ENCODE results near the gene PNKD.

Gene PNKD

GRCh38 chr2:218269900-218270720 is at the start of gene PNKD, which contains the start of gene AAMP:
Gene PNKD (plus strand): TSS chr2:218270519. CDS start chr2:218270536, 17 bp downstream.
Gene AAMP (minus strand): TSS chr2:218270137. CDS start chr2:218270086, 51 bp downstream.
- peak; percentile 100 for DNase-seq (ENCODE audit: low read depth)

- DNase-seq (ENCODE audit: low read depth): no peak
Observed at GRCh38 chr2:218221000-218221399, 49.3 kb upstream of the PNKD start.

GRCh38 chr2:218223046-218223445 is 47.3 kb upstream of the PNKD start:
- DNase-seq (ENCODE audit: low read depth): peak; percentile 53

- DNase-seq (ENCODE audit: low read depth): peak; percentile 24
Observed at GRCh38 chr2:218224186-218224585, 46.1 kb upstream of the PNKD start.

GRCh38 chr2:218226903-218227302 is 43.4 kb upstream of the PNKD start:
- no peak for DNase-seq (ENCODE audit: low read depth)

GRCh38 chr2:218228366-218229090 is 41.8 kb upstream of the PNKD start:
- peak; percentile 54 for DNase-seq (ENCODE audit: low read depth)

GRCh38 chr2:218229239-218229638 is 41.1 kb upstream of the PNKD start:
- DNase-seq (ENCODE audit: low read depth): peak; percentile 85

- peak; percentile 69 for DNase-seq (ENCODE audit: low read depth)
Observed at GRCh38 chr2:218229851-218230250, 40.5 kb upstream of the PNKD start.

GRCh38 chr2:218230882-218231281 is 39.4 kb upstream of the PNKD start:
- peak; percentile 69 for DNase-seq (ENCODE audit: low read depth)

GRCh38 chr2:218233543-218233942 is 36.8 kb upstream of the PNKD start:
- DNase-seq (ENCODE audit: low read depth): no peak

- DNase-seq (ENCODE audit: low read depth): no peak
Observed at GRCh38 chr2:218234521-218234920, 35.8 kb upstream of the PNKD start.

GRCh38 chr2:218235017-218235416 is 35.3 kb upstream of the PNKD start:
- DNase-seq (ENCODE audit: low read depth): no peak

- no peak for DNase-seq (ENCODE audit: low read depth)
Observed at GRCh38 chr2:218236829-218237228, 33.5 kb upstream of the PNKD start.

GRCh38 chr2:218238887-218239286 is 31.4 kb upstream of the PNKD start:
- no peak for DNase-seq (ENCODE audit: low read depth)

GRCh38 chr2:218244204-218244603 is 26.1 kb upstream of the PNKD start:
- no peak for DNase-seq (ENCODE audit: low read depth)

GRCh38 chr2:218244665-218245064 is 25.7 kb upstream of the PNKD start:
- no peak for DNase-seq (ENCODE audit: low read depth)

- no peak for DNase-seq (ENCODE audit: low read depth)
Observed at GRCh38 chr2:218245214-218245613, 25.1 kb upstream of the PNKD start.

- DNase-seq (ENCODE audit: low read depth): no peak
Observed at GRCh38 chr2:218249691-218250090, 20.6 kb upstream of the PNKD start.

GRCh38 chr2:218252509-218253231 is 17.6 kb upstream of the PNKD start:
- peak; percentile 26 for DNase-seq (ENCODE audit: low read depth)

- no peak for DNase-seq (ENCODE audit: low read depth)
Observed at GRCh38 chr2:218253232-218253625, 17.1 kb upstream of the PNKD start.

GRCh38 chr2:218255446-218255845 is 14.9 kb upstream of the PNKD start:
- DNase-seq (ENCODE audit: low read depth): peak; percentile 80

GRCh38 chr2:218256612-218257350 is 13.5 kb upstream of the PNKD start:
- no peak for DNase-seq (ENCODE audit: low read depth)
